H1 (cell line): ENCODE results near the gene OR6Q1. TPM values are rescaled to one million over a fixed set of nuclear protein-coding genes. Genes with fewer than 3 reads are reported as not detected.

Experiments used
- CTCF ChIA-PET: fragments of 300-600 bp; sonication (Branson Sonifier 250); formaldehyde crosslinking; loops from one replicate; lab custom pipeline; 2021; ENCODE audit not compliant: partially characterized antibody; lab: Charles Lee
- POLR2A ChIA-PET: fragments of 300-600 bp; sonication (Branson Sonifier 250); formaldehyde crosslinking; loops from one replicate; lab custom pipeline; 2021; ENCODE audit warnings: inconsistent platforms; ENCODE audit not compliant: partially characterized antibody; lab: Charles Lee
- DNase-seq, 2 experiments: peaks; one replicate each; pipeline versions ENCODE4 v3.0.0 to v3.0.0-alpha.2; 2010 to 2022; ENCODE audit warnings: low spot score in 2 of 2, low read depth in 1 of 2, mixed read lengths in 1 of 2
- FAIRE-seq: peaks from 2 replicates; lab custom pipeline; 2011; peaks lifted over from hg19 to GRCh38; lab: Jason Lieb, UNC
- H2AFZ ChIP-seq: 2 replicates; pipeline ENCODE4 v1.8.1; 2012; ENCODE audit warnings: low read length, inconsistent platforms
- H2AK5ac ChIP-seq: 2 replicates; pipeline ENCODE4 v1.6.1; 2013; ENCODE audit warnings: low read depth, low read length
- H2BK120ac ChIP-seq: replicated peaks from 2 replicates; pipeline ENCODE3; 2013; ENCODE audit warnings: low read depth, low read length, inconsistent platforms
- H2BK12ac ChIP-seq: 2 replicates; pipeline ENCODE4 v1.6.1; 2013; ENCODE audit warnings: low read depth, low read length
- H2BK15ac ChIP-seq: 2 replicates; pipeline ENCODE4 v1.6.1; 2013; ENCODE audit warnings: low read length
- H2BK20ac ChIP-seq: 2 replicates; pipeline ENCODE4 v1.6.1; 2013; ENCODE audit warnings: low read length
- H2BK5ac ChIP-seq: 2 replicates; pipeline ENCODE4 v1.6.1; 2013; ENCODE audit warnings: low read depth, low read length
- H3K14ac ChIP-seq: 2 replicates; pipeline ENCODE4 v1.6.1; 2013; ENCODE audit warnings: inconsistent platforms; ENCODE audit not compliant: insufficient read length
- H3K18ac ChIP-seq: 2 replicates; pipeline ENCODE4 v1.6.1; 2013; ENCODE audit warnings: low read length; ENCODE audit errors: extremely low read depth
- H3K23ac ChIP-seq: 2 replicates; pipeline ENCODE4 v1.6.1; 2013; ENCODE audit warnings: inconsistent platforms; ENCODE audit not compliant: insufficient read length
- H3K23me2 ChIP-seq: 2 replicates; pipeline ENCODE4 v1.6.1; 2013; ENCODE audit warnings: low read depth, low read length
- H3K27ac ChIP-seq: 2 replicates; pipeline ENCODE4 v1.6.1; 2011; ENCODE audit warnings: low read depth, low read length, inconsistent platforms
- H3K27me3 ChIP-seq, 4 experiments: replicated peaks in 1 of 4; 1 replicate in 1 of 4; 2 replicates in 3 of 4; pipeline versions ENCODE4 v1.6.1 to v1.8.1; 2011 to 2013; ENCODE audit warnings: low read length in 3 of 4, mild to moderate bottlenecking in 3 of 4, inconsistent platforms in 2 of 4, mixed read lengths in 2 of 4, moderate library complexity in 1 of 4; ENCODE audit not compliant: control insufficient read depth in 3 of 4, insufficient read depth in 3 of 4; ENCODE audit errors: extremely low read depth in 1 of 4
- H3K36me3 ChIP-seq, 4 experiments: 2 replicates each; pipeline versions ENCODE4 v1.6.1 to v1.8.1; 2011 to 2013; ENCODE audit warnings: mild to moderate bottlenecking in 4 of 4, low read length in 3 of 4, moderate library complexity in 2 of 4, control low read depth in 1 of 4, inconsistent platforms in 1 of 4; ENCODE audit not compliant: insufficient read depth in 4 of 4, control insufficient read depth in 2 of 4
- H3K4ac ChIP-seq: replicated peaks from 2 replicates; pipeline ENCODE3; 2013; ENCODE audit warnings: low read length, low read depth, mixed read lengths, inconsistent platforms; ENCODE audit not compliant: insufficient read length
- H3K4me1 ChIP-seq, 4 experiments: replicated peaks in 1 of 4; 1 replicate in 1 of 4; 2 replicates in 3 of 4; pipeline versions ENCODE4 v1.6.1 to v1.8.1; 2011 to 2013; ENCODE audit warnings: low read length in 3 of 4, inconsistent platforms in 2 of 4, mixed read lengths in 1 of 4; ENCODE audit not compliant: insufficient read depth in 4 of 4, control insufficient read depth in 3 of 4
- H3K4me2 ChIP-seq, 2 experiments: 2 replicates each; pipeline versions ENCODE4 v1.6.1 to v1.8.1; 2011 to 2013; ENCODE audit warnings: low read depth in 2 of 2, low read length in 2 of 2, control low read depth in 1 of 2, inconsistent platforms in 1 of 2, mild to moderate bottlenecking in 1 of 2; ENCODE audit not compliant: insufficient read depth in 1 of 2
- H3K4me3 ChIP-seq, 4 experiments: fragments of 200-600, 300-600 bp in 1 of 4; sonication (generic), shearing (Covaris generic), sonication (Bioruptor Twin) in 1 of 4; 2 replicates each; pipeline versions ENCODE4 v1.5.1 to v1.8.1; 2011 to 2016; ENCODE audit warnings: low read length in 4 of 4, low read depth in 3 of 4, control low read depth in 2 of 4, inconsistent platforms in 2 of 4, mild to moderate bottlenecking in 2 of 4, mixed read lengths in 1 of 4, moderate library complexity in 1 of 4; ENCODE audit not compliant: insufficient read depth in 2 of 4; ENCODE audit errors: extremely low read depth in 1 of 4
- H3K56ac ChIP-seq: replicated peaks from 2 replicates; pipeline ENCODE3; 2013; ENCODE audit warnings: low read depth, mild to moderate bottlenecking, mixed read lengths, low read length, inconsistent platforms; ENCODE audit not compliant: insufficient read length
- H3K79me1 ChIP-seq: 2 replicates; pipeline ENCODE4 v1.6.1; 2013; ENCODE audit warnings: low read depth, low read length, control low read depth
- H3K79me2 ChIP-seq, 2 experiments: 2 replicates each; pipeline versions ENCODE4 v1.6.1 to v1.8.1; 2012 to 2013; ENCODE audit warnings: low read length in 2 of 2, mild to moderate bottlenecking in 2 of 2, inconsistent platforms in 1 of 2; ENCODE audit not compliant: insufficient read depth in 2 of 2, control insufficient read depth in 1 of 2
- H3K9ac ChIP-seq, 4 experiments: replicated peaks in 1 of 4; 1 replicate in 1 of 4; 2 replicates in 3 of 4; pipeline versions ENCODE4 v1.6.1 to v1.8.1; 2011 to 2013; ENCODE audit warnings: low read depth in 3 of 4, low read length in 3 of 4, control low read depth in 2 of 4, mild to moderate bottlenecking in 2 of 4, moderate library complexity in 2 of 4, inconsistent platforms in 1 of 4; ENCODE audit errors: extremely low read depth in 1 of 4
- H3K9me3 ChIP-seq, 2 experiments: 2 replicates each; pipeline versions ENCODE4 v1.6.1 to v1.8.1; 2012 to 2013; ENCODE audit warnings: mild to moderate bottlenecking in 2 of 2, moderate library complexity in 2 of 2, control low read depth in 1 of 2, inconsistent platforms in 1 of 2, low read depth in 1 of 2, low read length in 1 of 2, mixed read lengths in 1 of 2; ENCODE audit not compliant: insufficient read depth in 2 of 2
- H4K20me1 ChIP-seq, 2 experiments: replicated peaks in 1 of 2; 2 replicates each; pipeline versions ENCODE3 to v1.8.1; 2011 to 2013; ENCODE audit warnings: inconsistent platforms in 2 of 2, low read length in 2 of 2, mild to moderate bottlenecking in 1 of 2; ENCODE audit not compliant: insufficient read depth in 2 of 2, control insufficient read depth in 1 of 2
- H4K5ac ChIP-seq: 2 replicates; pipeline ENCODE4 v1.6.1; 2013; ENCODE audit warnings: low read length, low read depth, mixed read lengths, inconsistent platforms; ENCODE audit not compliant: insufficient read length
- H4K8ac ChIP-seq: 2 replicates; pipeline ENCODE4 v1.8.0; 2013; ENCODE audit warnings: mild to moderate bottlenecking, moderate library complexity, low read length, inconsistent platforms; ENCODE audit not compliant: insufficient read depth; ENCODE audit errors: extremely low read depth
- H4K91ac ChIP-seq: replicated peaks from 2 replicates; pipeline ENCODE3; 2013; ENCODE audit warnings: low read length, mixed read lengths, inconsistent platforms; ENCODE audit not compliant: insufficient read length
- GTF2F1 ChIP-seq: IDR thresholded peaks from 2 replicates; pipeline ENCODE4 v1.6.1; 2012; ENCODE audit warnings: low read depth, low read length, improper control_type of control experiment, borderline replicate concordance
- JUN ChIP-seq: IDR thresholded peaks from 2 replicates; pipeline ENCODE4 v1.6.1; 2011; ENCODE audit warnings: low read depth, mild to moderate bottlenecking, improper control_type of control experiment, low read length
- NRF1 ChIP-seq: IDR thresholded peaks from 2 replicates; pipeline ENCODE4 v1.6.1; 2011; ENCODE audit warnings: mild to moderate bottlenecking, low read depth, low read length, improper control_type of control experiment
- RNF2 ChIP-seq: fragments of 200-900, 300-1000 bp; sonication (generic); IDR thresholded peaks from 2 replicates; pipeline ENCODE4 v1.7.1; 2016; ENCODE audit warnings: borderline replicate concordance, low read depth, mild to moderate bottlenecking, antibody characterized with exemption, low read length; ENCODE audit not compliant: poor library complexity, severe bottlenecking; ENCODE audit errors: missing control alignments
- TCF12 ChIP-seq: IDR thresholded peaks from 2 replicates; pipeline ENCODE4 v1.6.1; 2011; ENCODE audit warnings: low read depth, mild to moderate bottlenecking, low read length
- polyA plus RNA-seq, 7 experiments: library from polyadenylated mRNA; depleted of rRNA in 3 of 7; stranded (reverse) in 5 of 7; unstranded in 2 of 7; fragments of >200 nt in 5 of 7; fragments of 200-250 nt in 2 of 7; gene quantifications; 1 replicate in 5 of 7; 2 replicates in 1 of 7; 4 replicates in 1 of 7; pipeline versions ENCODE4 v1.2.1 to v1.2.3, GENCODE V29; 2011 to 2013; ENCODE audit warnings: missing spikeins in 2 of 7, mixed read lengths in 2 of 7
- total RNA-seq: library from RNA; stranded (reverse); fragmentation: NEBNext Ultra II Directional; extraction: Animal tissue kit (Norgen Biotek cat#: 25700); gene quantifications from 2 replicates; pipeline ENCODE4 v1.2.1, GENCODE V29; 2021

OR6Q1 gene
- total and polyA plus RNA-seq, 2 of the 8 experiments (the other 6 are each of a cell fraction or from before 2014, with no cell fraction given), result not detected

DNA sequence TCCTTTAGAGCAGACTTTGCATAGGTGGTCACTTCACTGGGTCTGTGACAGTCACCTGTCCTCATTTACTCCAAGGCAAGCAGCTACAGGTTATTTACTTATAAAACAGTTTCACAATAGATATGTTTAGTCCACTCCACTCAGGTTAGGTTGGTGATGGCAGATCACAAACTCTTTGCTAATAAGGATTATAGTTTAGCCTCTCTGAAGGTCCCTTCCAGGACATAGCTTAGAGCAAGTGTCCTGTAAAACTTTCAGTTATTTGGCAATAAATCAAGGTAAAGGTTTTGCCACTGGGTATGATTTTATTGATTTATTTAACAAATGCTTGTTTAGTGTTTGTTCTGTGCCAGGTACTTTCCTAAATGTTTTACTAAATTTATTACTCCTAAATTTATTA lies 8.8 kb downstream of the OR6Q1 start:
- H3K27me3 ChIP-seq, result no peaks in the 10 kb centered on the region
- FAIRE-seq (no peak), DNase-seq (no peak)
- no peak overlapping the region for H3K9ac ChIP-seq
- no peak overlapping the region for H4K91ac ChIP-seq
- TF ChIP-seq TCF12 (no peak), NRF1 (no peak), JUN (no peak), RNF2 (no peak), GTF2F1 (no peak)
- H2BK120ac ChIP-seq, result no peak overlapping the region
- H3K14ac ChIP-seq, result no peak overlapping the region
- ChIA-PET POLR2A (no interaction called here), CTCF (interaction anchor here (1.4 kb wide), 1 partner anchor 20 kb away, joined by 4 read pairs; no protein-coding TSS in a partner anchor)
- H3K23ac ChIP-seq, result no peak overlapping the region
- peaks cover 2 to 5% of the 10 kb centered on the region in 2 experiments; a peak in 2 of 4 replicates for H3K9me3 ChIP-seq
- no peaks in the 10 kb centered on the region for H3K79me2 ChIP-seq
- H3K23me2 ChIP-seq, result no peaks in the 10 kb centered on the region
- no peak overlapping the region for H3K4ac ChIP-seq
- H3K4me3 ChIP-seq, result no peak overlapping the region
- no peak overlapping the region for H2AK5ac ChIP-seq
- H3K79me1 ChIP-seq, result no peaks in the 10 kb centered on the region
- no peak overlapping the region for H2BK5ac ChIP-seq
- no peak overlapping the region for H4K8ac ChIP-seq
- H3K56ac ChIP-seq, result no peak overlapping the region
- no peak overlapping the region for H4K5ac ChIP-seq
- no peaks in the 10 kb centered on the region for H3K36me3 ChIP-seq
- H2AFZ ChIP-seq, result no peak overlapping the region
- no peak overlapping the region for H3K18ac ChIP-seq
- no peaks in the 10 kb centered on the region for H3K4me1 ChIP-seq
- no peak overlapping the region for H2BK20ac ChIP-seq
- H2BK15ac ChIP-seq, result no peak overlapping the region
- no peak overlapping the region for H2BK12ac ChIP-seq
- H3K4me2 ChIP-seq, result no peak overlapping the region
- H3K27ac ChIP-seq, result no peak overlapping the region
- no peaks in the 10 kb centered on the region for H4K20me1 ChIP-seq
